Thyroid gland (tissue), 4 donors: Measurements from ENCODE around the gene MISP.

ENCODE experiments used
- CTCF ChIP-seq, 6 experiments: fragments of 200-600 bp in 3 of 6; fragments of 450-650 bp in 3 of 6; sonication (generic) in 3 of 6; IDR thresholded peaks; one replicate each; pipeline ENCODE4 v1.5.1; 2016 to 2019; ENCODE audit warnings: antibody characterized with exemption in 6 of 6, mild to moderate bottlenecking in 2 of 6, inconsistent platforms in 1 of 6, moderate library complexity in 1 of 6
- POLR2A ChIP-seq, 2 donors: fragments of 450-650 bp; IDR thresholded peaks; one replicate each; pipeline ENCODE4 v1.6.1; 2017; ENCODE audit warnings: antibody characterized with exemption in 2 of 2, mild to moderate bottlenecking in 2 of 2, moderate library complexity in 1 of 2

GRCh38 chr19:763869-764268 lies 13.0 kb downstream of the MISP start:
- TF ChIP-seq CTCF (IDR thresholded peaks at IDR 0.05) (no peak), POLR2A (IDR thresholded peaks at IDR 0.05) (no peak)
